ENCODE measurements around the gene IL1F10. TPM values are rescaled to one million over a fixed set of nuclear protein-coding genes. Genes with fewer than 3 reads are reported as not detected.
"Not testable (repeated sequence)": the region's sequence is repeated elsewhere in the genome, so short reads cannot be mapped to it uniquely, and the experiment has no call there.

The IL1F10 gene
- total RNA-seq, 1 experiment from 2014 or later = not detected

DNA sequence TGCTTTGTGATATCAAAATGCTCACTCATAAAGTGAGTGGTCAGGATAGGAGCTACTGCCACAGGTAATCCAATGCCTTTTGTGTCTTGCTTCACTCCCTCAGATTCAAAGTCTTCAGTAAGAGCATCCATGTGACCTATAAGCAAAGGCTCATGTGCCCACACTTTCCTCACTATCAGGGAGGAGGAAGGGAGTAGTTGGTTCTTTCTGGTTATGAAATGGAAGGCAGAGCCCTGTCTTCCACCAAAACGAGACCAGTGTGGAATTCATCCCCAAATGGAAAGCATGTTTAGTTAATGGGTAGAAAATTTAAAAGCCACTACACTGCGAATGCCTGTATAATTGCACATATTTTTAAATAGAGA is 25.8 kb downstream of the IL1F10 start:
- Histone ChIP-seq H3K9me3 (replicated peaks) (no peaks in the 10 kb centered on the region), H3K4me3 (no peak overlapping the region), H3K4me1 (replicated peaks) (no peaks in the 10 kb centered on the region), H3K36me3 (no peaks in the 10 kb centered on the region), H3K27ac (no peak overlapping the region), H3K27me3 (replicated peaks) (no peaks in the 10 kb centered on the region; the same call in 1 of the 2 replicates)
- no peak for DNase-seq (ENCODE audit: low read depth in 1 of 2, low spot score in 2 of 2)

GRCh38 chr2:113096306-113096705 is 28.5 kb downstream of the IL1F10 start:
- not testable (repeated sequence) for H3K36me3 ChIP-seq; H3K4me3 ChIP-seq; DNase-seq (ENCODE audit: low read depth in 1 of 2, low spot score in 2 of 2)

DNA sequence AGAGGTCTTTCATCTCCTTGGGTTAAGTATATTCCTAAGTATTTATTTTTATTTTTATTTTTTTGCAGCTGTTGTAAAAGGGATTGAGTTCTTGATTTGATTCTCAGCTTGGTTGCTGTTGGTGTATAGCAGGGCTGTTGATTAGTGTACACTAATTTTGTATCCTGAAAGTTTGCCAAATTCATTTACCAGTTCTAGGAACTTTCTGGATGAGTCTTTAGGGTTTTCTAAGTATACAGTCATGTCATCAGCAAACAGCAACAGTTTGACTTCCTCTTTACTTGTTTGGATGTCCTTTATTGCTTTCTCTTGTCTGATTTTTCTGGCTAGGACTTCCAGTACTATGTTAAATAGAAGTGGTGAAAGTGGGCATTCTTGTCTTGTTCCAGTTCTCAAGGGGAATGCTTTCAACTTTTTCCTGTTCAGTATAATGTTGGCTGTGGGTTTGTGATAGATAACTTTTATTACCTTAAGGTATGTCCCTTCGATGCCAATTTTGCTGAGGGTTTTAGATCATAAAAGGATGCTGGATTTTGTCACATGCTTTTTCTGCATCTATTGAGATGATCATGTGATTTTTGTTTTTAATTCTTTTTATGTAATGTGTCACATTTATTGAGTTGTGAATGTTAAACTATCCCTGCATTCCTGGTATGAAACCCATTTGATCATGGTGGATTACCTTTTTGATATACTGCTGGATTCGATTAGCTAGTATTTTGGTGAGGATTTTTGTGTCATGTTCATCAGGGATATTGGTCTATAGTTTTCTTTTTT is 29.3 kb downstream of the IL1F10 start:
- not testable (repeated sequence) for H3K27ac ChIP-seq; H3K4me1 ChIP-seq (replicated peaks); H3K4me3 ChIP-seq; DNase-seq (ENCODE audit: low read depth in 1 of 2, low spot score in 2 of 2); H3K36me3 ChIP-seq; H3K9me3 ChIP-seq (replicated peaks); H3K27me3 ChIP-seq (replicated peaks)

More at GRCh38 chr2:113096306-113096705, 28.5 kb downstream of the IL1F10 start:
- not testable (repeated sequence) for H3K4me1 ChIP-seq (replicated peaks); H3K9me3 ChIP-seq (replicated peaks); H3K27ac ChIP-seq; H3K27me3 ChIP-seq (replicated peaks)

GRCh38 chr2:113098041-113098440 is 30.3 kb downstream of the IL1F10 start:
- Histone ChIP-seq H3K4me1 (replicated peaks) (no peaks in the 10 kb centered on the region), H3K36me3 (no peaks in the 10 kb centered on the region), H3K4me3 (no peak overlapping the region), H3K27ac (no peak overlapping the region), H3K9me3 (replicated peaks) (no peaks in the 10 kb centered on the region), H3K27me3 (replicated peaks) (no peaks in the 10 kb centered on the region; the same call in 1 of the 2 replicates)
- DNase-seq (ENCODE audit: low read depth in 1 of 2, low spot score in 2 of 2) = no peak

DNA sequence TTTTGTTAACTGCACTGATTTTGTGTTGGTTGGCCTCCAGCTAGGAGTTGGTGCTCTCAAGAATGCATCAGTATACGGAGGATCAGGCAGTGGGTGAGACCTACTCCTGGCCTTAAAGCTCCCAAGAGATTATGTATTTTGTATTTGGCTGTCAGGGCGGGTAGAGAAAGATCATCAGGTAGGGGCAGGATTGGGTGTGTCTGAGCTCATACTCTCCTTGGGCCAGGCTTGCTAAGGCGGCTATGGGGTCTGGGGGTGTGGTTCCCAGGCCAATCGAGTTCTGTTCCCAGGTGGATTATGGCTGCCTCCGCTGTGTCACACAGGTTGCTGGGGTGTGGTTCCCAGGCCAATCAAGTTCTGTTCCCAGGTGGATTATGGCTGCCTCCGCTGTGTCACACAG is 30.8 kb downstream of the IL1F10 start:
- no peaks in the 10 kb centered on the region for H3K27me3 ChIP-seq (replicated peaks)
- H3K27ac ChIP-seq = no peak overlapping the region
- H3K4me1 ChIP-seq (replicated peaks) = no peaks in the 10 kb centered on the region
- no peaks in the 10 kb centered on the region for H3K9me3 ChIP-seq (replicated peaks)
- H3K4me3 ChIP-seq = no peak overlapping the region
- H3K36me3 ChIP-seq = no peaks in the 10 kb centered on the region
- no peak for DNase-seq (ENCODE audit: low read depth in 1 of 2, low spot score in 2 of 2)

DNA sequence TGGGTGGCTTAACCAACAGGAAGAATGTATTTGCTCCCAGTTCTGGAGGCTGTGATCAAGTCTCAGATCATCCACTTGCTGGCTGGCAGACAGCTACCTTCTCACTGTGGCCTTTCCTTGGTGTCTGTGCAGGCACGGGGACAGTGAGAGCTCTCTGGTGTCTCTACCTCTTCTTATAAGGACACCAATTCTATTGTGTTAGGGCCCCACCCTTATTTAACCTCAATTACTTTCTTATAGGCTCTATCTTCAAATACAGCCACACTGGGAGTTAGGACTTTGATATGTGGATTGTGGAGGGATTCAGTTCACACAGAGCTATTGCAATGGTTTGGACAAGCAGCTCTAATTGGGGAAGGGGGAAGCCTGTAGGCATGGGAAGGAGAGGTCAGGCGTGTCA is 34.4 kb downstream of the IL1F10 start:
- 0 out of 2 replicates have a peak, but pooled peaks cover 3% of the 10 kb centered on the region for H3K27me3 ChIP-seq (replicated peaks)

DNA sequence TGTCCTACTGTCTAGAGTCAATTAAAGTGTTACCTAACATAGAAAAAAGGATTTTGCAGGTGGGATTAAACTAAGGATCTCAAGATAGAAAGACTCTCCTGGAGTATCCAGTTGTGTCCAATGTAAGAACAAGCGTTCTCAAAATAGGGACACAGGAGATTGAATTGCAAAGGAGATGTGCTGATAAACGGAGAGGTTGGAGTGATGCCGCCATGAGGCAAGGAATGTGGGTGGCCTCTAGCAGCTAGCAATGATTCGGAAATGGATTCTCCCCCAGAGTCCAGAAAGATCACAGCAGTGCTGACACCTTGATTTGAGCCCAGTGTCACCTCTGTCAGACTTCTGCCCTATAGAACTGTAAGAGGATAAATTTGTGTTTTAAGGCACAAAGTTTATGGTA is 35.5 kb downstream of the IL1F10 start:
- Histone ChIP-seq H3K9me3 (replicated peaks) (0 out of 2 replicates have a peak, but pooled peaks cover 3% of the 10 kb centered on the region), H3K4me1 (replicated peaks) (no peaks in the 10 kb centered on the region), H3K27me3 (replicated peaks) (0 out of 2 replicates have a peak, but pooled peaks cover 3% of the 10 kb centered on the region), H3K27ac (no peak overlapping the region), H3K4me3 (no peak overlapping the region), H3K36me3 (no peaks in the 10 kb centered on the region)
- DNase-seq (ENCODE audit: low read depth in 1 of 2, low spot score in 2 of 2) = no peak

More for the DNA sequence above, 34.4 kb downstream of the IL1F10 start:
- no peaks in the 10 kb centered on the region for H3K4me1 ChIP-seq (replicated peaks)
- no peak overlapping the region for H3K4me3 ChIP-seq
- 0 out of 2 replicates have a peak, but pooled peaks cover 3% of the 10 kb centered on the region for H3K9me3 ChIP-seq (replicated peaks)
- no peak for DNase-seq (ENCODE audit: low read depth in 1 of 2, low spot score in 2 of 2)
- H3K36me3 ChIP-seq = no peaks in the 10 kb centered on the region
- no peak overlapping the region for H3K27ac ChIP-seq

- H3K36me3 ChIP-seq = no peaks in the 10 kb centered on the region
- H3K27me3 ChIP-seq (replicated peaks) = 0 out of 2 replicates have a peak, but pooled peaks cover 3% of the 10 kb centered on the region
- H3K27ac ChIP-seq = no peak overlapping the region
- H3K4me3 ChIP-seq = no peak overlapping the region
- H3K4me1 ChIP-seq (replicated peaks) = no peaks in the 10 kb centered on the region
- H3K9me3 ChIP-seq (replicated peaks) = 0 out of 2 replicates have a peak, but pooled peaks cover 3% of the 10 kb centered on the region
- no peak for DNase-seq (ENCODE audit: low read depth in 1 of 2, low spot score in 2 of 2)
Observed at GRCh38 chr2:113104054-113104611, 36.4 kb downstream of the IL1F10 start.

GRCh38 chr2:113105047-113105785 is 37.4 kb downstream of the IL1F10 start:
- no peak for DNase-seq (ENCODE audit: low read depth in 1 of 2, low spot score in 2 of 2)
- Histone ChIP-seq H3K27me3 (replicated peaks) (0 out of 2 replicates have a peak, but pooled peaks cover 3% of the 10 kb centered on the region), H3K4me1 (replicated peaks) (no peaks in the 10 kb centered on the region), H3K4me3 (no peak overlapping the region), H3K36me3 (no peaks in the 10 kb centered on the region), H3K9me3 (replicated peaks) (0 out of 2 replicates have a peak, but pooled peaks cover 3% of the 10 kb centered on the region), H3K27ac (no peak overlapping the region)

GRCh38 chr2:113111121-113111520 is 43.4 kb downstream of the IL1F10 start:
- Histone ChIP-seq H3K27ac (no peak overlapping the region), H3K9me3 (replicated peaks) (no peaks in the 10 kb centered on the region), H3K4me3 (no peak overlapping the region), H3K36me3 (no peaks in the 10 kb centered on the region), H3K4me1 (replicated peaks) (no peaks in the 10 kb centered on the region), H3K27me3 (replicated peaks) (no peaks in the 10 kb centered on the region)
- DNase-seq (ENCODE audit: low read depth in 1 of 2, low spot score in 2 of 2) = no peak

GRCh38 chr2:113111823-113112287 is 44.1 kb downstream of the IL1F10 start:
- Histone ChIP-seq H3K36me3 (no peaks in the 10 kb centered on the region), H3K27ac (no peak overlapping the region), H3K27me3 (replicated peaks) (no peaks in the 10 kb centered on the region), H3K4me1 (replicated peaks) (no peaks in the 10 kb centered on the region), H3K9me3 (replicated peaks) (no peaks in the 10 kb centered on the region), H3K4me3 (no peak overlapping the region)
- no peak for DNase-seq (ENCODE audit: low read depth in 1 of 2, low spot score in 2 of 2)

GRCh38 chr2:113112441-113112840 is 44.7 kb downstream of the IL1F10 start:
- H3K4me3 ChIP-seq = no peak overlapping the region
- H3K27ac ChIP-seq = no peak overlapping the region
- no peaks in the 10 kb centered on the region for H3K36me3 ChIP-seq
- H3K27me3 ChIP-seq (replicated peaks) = no peaks in the 10 kb centered on the region
- DNase-seq (ENCODE audit: low read depth in 1 of 2, low spot score in 2 of 2) = no peak
- H3K9me3 ChIP-seq (replicated peaks) = no peaks in the 10 kb centered on the region
- H3K4me1 ChIP-seq (replicated peaks) = no peaks in the 10 kb centered on the region

- H3K9me3 ChIP-seq (replicated peaks) = no peaks in the 10 kb centered on the region
- H3K4me3 ChIP-seq = no peak overlapping the region
- no peaks in the 10 kb centered on the region for H3K27me3 ChIP-seq (replicated peaks)
- no peak overlapping the region for H3K27ac ChIP-seq
- H3K4me1 ChIP-seq (replicated peaks) = no peaks in the 10 kb centered on the region
- DNase-seq (ENCODE audit: low read depth in 1 of 2, low spot score in 2 of 2) = no peak
- no peaks in the 10 kb centered on the region for H3K36me3 ChIP-seq
Observed at GRCh38 chr2:113112871-113113270, 45.1 kb downstream of the IL1F10 start.

GRCh38 chr2:113113807-113114206 is 46.0 kb downstream of the IL1F10 start:
- Histone ChIP-seq H3K27me3 (replicated peaks) (no peaks in the 10 kb centered on the region), H3K27ac (no peak overlapping the region), H3K9me3 (replicated peaks) (no peaks in the 10 kb centered on the region), H3K36me3 (no peaks in the 10 kb centered on the region), H3K4me1 (replicated peaks) (no peaks in the 10 kb centered on the region), H3K4me3 (no peak overlapping the region)
- no peak for DNase-seq (ENCODE audit: low read depth in 1 of 2, low spot score in 2 of 2)

Measured in SJSA1 (cell line).